GM12892 (cell line): ENCODE measurements around the gene MACROD1.

ENCODE experiments used
- POLR2A ChIP-seq: IDR thresholded peaks from 2 replicates; pipeline ENCODE4 v1.6.1; 2011; ENCODE audit warnings: low read depth, low read length, control low read depth
- POLR2AphosphoS5 ChIP-seq: IDR thresholded peaks from 2 replicates; pipeline ENCODE4 v1.6.1; 2011; ENCODE audit warnings: low read depth, low read length, control low read depth
- TAF1 ChIP-seq: IDR thresholded peaks from 2 replicates; pipeline ENCODE4 v1.6.1; 2011; ENCODE audit warnings: low read depth, mild to moderate bottlenecking, control low read depth, low read length, borderline replicate concordance

DNA sequence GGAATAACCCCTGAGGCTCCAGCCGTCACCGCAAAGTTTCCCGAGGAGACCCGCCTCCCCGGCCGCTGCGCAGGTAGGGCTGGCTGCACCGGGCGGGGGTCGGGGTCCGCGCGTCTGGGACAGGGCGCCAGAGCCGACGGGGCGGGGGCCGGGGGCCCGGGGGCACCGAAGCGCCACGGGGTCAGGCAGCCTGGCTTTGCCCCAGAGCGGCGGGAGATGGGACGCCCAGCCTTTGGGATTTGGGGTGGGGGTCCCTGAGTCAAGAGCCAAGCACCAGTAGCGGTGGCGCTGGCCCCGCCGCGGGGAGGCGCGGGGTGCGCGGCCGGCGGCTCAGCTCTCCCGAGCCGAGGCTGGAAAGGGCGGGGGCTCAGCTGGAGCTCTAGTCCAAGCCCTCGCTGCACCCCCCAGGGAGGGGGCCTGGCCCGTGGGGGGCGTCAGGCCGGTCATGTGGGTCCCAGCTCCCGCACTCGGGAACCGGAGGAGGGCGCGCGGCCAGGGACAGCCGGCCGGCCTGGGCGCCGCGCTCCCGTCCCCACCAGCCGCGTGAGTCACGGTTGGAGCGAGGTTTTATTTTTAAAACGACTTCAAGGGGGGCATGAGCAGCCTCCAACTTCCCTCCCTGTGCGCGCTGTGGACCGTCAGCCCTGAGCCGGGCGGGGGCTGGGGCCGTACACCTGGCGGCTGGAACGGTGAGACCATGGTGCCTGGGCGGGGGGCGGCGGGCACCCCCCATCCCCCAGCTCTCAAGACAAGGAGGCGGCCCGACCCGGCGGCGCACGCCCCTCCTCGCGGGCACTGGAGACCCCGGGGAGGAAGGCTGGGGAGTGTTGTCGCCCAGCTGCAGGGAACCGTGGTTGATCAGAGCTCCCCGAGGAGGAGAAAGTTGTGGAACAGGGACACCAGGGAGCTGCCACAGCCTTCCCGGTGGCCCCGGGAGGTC, 129.6 kb downstream of the MACROD1 start:
- TF ChIP-seq POLR2A (no peak), POLR2AphosphoS5 (no peak), TAF1 (no peak)
